ENCODE data around the gene OR8U1.

The OR8U1 gene

DNA sequence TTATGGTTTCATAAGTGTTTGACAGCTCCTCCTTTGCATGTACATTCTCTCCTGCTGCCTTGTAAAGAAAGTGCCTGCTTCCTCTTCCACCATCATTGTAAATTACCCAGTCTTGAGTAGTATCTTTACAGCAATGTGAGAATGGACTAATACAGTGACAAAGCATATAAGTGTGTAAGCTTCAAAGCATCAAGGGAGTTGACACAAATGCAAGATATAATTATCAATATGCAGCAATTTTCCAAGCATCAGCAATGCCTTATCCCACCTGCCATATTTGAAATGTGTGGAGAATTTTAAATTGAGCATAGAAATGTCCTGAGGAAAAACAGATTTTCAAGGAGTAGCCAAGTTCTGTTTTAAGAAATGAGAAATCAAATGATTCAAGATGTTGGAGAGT, 35.4 kb downstream of the OR8U1 start:
- Histone ChIP-seq H3K36me3 (ENCODE audit: control insufficient read depth, insufficient read depth, low read length) (no peaks in the 10 kb centered on the region), H3K27me3 (ENCODE audit: control insufficient read depth, insufficient read depth, low read length) (no peaks in the 10 kb centered on the region), H3K27ac (ENCODE audit: low read depth, low read length) (no peak overlapping the region), H3K9me3 (ENCODE audit: control insufficient read depth, insufficient read depth, low read depth, low read length) (peaks cover 8% of the 10 kb centered on the region; the same call in 1 of the 2 replicates), H3K4me1 (ENCODE audit: control insufficient read depth, insufficient read depth, low read length) (no peaks in the 10 kb centered on the region), H3K4me3 (ENCODE audit: low read depth, low read length) (no peak overlapping the region), H3K9ac (ENCODE audit: low read length) (no peak overlapping the region)

DNA sequence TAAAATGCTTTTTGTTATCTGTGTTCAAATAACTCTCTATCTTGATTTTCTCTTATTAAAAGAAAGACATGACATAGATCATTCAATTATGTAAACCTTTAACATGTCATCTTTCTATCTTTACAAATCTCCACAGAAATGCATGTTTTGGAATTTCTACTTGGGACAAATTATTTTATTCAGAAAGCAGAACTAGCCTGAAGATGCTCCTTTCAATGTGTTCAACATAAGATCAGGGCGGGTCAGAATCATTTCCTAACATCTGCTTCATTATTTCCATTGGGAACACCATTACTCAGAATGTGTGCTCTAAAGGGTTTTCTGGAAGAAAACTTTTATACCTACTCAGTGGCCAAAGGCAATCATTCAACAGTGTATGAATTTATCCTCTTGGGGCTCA, 37.0 kb downstream of the OR8U1 start, which contains the start of gene OR5AL1:
OR5AL1 (plus strand) TSS at position 301 of the 400 bp plus-strand sequence.
- Histone ChIP-seq H3K4me3 (ENCODE audit: low read depth, low read length) (no peak within 1 kb of the TSS), H3K4me1 (ENCODE audit: control insufficient read depth, insufficient read depth, low read length) (no peaks in the 10 kb centered on the region), H3K36me3 (ENCODE audit: control insufficient read depth, insufficient read depth, low read length) (no peaks in the 10 kb centered on the region), H3K9ac (ENCODE audit: low read length) (no peak within 1 kb of the TSS), H3K27ac (ENCODE audit: low read depth, low read length) (no peak within 1 kb of the TSS), H3K27me3 (ENCODE audit: control insufficient read depth, insufficient read depth, low read length) (no peaks in the 10 kb centered on the region), H3K9me3 (ENCODE audit: control insufficient read depth, insufficient read depth, low read depth, low read length) (peaks cover 8% of the 10 kb centered on the region; the same call in 1 of the 2 replicates)

All from HUES6 (cell line).